Activated CD4-positive, alpha-beta T cell treated with anti-CD3 and anti-CD28 coated beads for 48 hours (primary cell): Measurements from ENCODE around the gene TBC1D4.
A peak's percentile ranks its signal among the peaks of the same experiment; 100 is the strongest.

Experiments
- DNase-seq: peaks from one replicate; pipeline ENCODE4 v3.0.0-alpha.2; 2020

TBC1D4 gene, protein sequence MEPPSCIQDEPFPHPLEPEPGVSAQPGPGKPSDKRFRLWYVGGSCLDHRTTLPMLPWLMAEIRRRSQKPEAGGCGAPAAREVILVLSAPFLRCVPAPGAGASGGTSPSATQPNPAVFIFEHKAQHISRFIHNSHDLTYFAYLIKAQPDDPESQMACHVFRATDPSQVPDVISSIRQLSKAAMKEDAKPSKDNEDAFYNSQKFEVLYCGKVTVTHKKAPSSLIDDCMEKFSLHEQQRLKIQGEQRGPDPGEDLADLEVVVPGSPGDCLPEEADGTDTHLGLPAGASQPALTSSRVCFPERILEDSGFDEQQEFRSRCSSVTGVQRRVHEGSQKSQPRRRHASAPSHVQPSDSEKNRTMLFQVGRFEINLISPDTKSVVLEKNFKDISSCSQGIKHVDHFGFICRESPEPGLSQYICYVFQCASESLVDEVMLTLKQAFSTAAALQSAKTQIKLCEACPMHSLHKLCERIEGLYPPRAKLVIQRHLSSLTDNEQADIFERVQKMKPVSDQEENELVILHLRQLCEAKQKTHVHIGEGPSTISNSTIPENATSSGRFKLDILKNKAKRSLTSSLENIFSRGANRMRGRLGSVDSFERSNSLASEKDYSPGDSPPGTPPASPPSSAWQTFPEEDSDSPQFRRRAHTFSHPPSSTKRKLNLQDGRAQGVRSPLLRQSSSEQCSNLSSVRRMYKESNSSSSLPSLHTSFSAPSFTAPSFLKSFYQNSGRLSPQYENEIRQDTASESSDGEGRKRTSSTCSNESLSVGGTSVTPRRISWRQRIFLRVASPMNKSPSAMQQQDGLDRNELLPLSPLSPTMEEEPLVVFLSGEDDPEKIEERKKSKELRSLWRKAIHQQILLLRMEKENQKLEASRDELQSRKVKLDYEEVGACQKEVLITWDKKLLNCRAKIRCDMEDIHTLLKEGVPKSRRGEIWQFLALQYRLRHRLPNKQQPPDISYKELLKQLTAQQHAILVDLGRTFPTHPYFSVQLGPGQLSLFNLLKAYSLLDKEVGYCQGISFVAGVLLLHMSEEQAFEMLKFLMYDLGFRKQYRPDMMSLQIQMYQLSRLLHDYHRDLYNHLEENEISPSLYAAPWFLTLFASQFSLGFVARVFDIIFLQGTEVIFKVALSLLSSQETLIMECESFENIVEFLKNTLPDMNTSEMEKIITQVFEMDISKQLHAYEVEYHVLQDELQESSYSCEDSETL (N-terminal part only)

DNA sequence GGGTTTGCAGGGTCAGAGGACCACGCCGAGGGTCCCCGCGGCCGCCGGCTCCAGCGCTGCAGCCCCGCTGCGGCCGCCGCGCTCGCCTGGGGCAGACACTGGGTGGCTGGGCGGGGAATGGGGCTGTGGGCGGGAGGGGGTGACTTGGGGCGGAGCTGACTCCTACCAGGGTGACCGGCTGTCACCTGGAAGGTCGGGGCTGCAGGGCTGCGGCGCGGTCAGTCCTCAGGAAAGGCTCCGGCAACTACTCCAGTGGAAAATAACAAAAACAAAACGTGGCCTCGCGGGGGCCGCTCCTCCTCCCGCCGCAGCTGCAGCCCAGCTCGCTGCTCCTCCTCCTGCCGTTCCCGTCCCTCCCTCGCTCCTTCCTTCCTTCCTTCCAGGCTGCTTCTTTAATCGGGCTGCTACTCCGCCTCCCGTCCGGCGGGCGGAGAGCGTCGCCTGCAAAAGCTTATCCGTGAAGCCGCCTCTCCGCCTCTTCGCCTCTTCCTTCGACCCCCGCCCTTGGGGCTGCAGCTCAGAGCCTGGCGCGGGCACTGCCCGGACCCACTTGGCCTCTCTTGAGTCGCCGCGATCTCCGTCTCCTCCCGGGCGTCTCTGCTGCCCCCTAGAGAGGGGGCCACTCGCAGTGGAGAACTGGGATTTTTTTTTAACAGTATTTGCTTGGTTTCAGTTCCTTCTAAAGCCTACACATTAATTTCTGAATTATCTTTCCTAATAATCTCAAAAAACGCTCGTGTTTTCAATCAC is at the start of gene TBC1D4:
TSS of gene TBC1D4 (minus strand) at position 100 of the 750 bp plus-strand sequence. CDS start 402 bp downstream, outside the sequence.
- peak; percentile 71 for DNase-seq

DNA sequence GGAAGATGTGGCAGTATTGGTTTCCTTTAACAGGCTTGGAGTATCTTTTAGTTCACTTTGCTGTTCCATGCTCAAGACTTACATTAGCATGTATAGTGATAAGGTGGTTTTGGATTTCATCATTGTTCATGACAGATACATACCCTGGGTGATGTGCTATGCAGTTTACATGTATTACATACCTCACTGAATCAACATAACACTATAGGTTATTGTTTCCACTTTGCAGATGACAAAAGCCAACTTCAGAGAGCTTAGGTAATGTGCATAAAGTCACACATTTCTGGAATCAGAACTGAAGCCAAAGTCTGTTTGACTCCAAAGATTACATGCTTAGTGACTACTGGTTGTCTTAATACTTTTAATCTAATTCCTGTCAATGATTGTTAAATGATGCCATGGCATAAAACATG is 48.6 kb upstream of the TBC1D4 start:
- no peak for DNase-seq

DNA sequence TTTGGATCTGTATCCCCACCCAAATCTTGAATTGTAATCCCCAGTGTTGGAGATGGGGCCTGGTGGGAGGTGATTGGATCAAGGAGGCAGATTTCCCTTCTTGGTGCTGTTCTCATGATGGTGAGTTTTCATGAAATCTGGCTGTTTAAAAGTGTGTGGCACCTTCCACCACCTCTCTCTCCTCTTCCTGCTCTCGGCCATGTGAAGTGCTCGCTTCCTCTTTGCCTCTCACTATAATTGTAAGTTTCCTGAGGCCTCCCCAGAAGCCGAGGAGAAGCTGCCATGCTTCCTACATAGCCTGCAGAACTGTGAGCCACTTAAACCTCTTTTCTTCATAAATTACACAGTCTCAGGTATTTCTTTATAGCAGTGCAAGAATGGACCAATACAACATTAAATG is 40.0 kb upstream of the TBC1D4 start:
- no peak for DNase-seq

DNA sequence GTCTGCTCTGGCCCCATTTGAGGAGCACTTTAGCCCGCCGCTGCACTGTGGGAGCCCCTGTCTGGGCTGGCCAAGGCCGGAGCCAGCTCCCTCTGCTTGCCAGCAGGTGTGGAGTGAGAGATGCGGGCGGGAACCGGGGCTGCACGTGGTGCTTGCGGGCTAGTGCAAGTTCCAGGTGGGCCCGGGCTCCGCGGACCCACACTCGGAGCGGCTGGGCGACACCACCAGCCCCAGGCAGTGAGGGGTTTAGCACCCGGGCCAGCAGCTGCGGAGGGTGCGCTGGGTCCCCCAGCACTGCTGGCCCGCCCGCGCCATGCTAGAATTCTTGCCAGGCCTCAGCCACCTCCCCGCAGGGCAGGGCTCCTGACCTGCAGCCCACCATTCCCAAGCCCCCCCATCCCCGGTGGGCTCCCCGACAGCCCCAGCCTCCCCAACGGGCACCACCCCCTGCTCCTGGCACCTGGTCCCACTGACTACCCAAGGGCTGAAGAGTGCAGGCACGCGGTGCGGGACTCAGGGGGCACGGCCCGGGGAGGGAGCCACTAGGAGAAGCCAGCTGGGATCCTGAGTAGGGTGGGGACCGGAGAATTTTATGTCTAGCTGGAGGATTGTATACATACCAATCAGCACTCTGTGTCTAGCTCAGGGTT is 36.6 kb upstream of the TBC1D4 start:
- no peak for DNase-seq

DNA sequence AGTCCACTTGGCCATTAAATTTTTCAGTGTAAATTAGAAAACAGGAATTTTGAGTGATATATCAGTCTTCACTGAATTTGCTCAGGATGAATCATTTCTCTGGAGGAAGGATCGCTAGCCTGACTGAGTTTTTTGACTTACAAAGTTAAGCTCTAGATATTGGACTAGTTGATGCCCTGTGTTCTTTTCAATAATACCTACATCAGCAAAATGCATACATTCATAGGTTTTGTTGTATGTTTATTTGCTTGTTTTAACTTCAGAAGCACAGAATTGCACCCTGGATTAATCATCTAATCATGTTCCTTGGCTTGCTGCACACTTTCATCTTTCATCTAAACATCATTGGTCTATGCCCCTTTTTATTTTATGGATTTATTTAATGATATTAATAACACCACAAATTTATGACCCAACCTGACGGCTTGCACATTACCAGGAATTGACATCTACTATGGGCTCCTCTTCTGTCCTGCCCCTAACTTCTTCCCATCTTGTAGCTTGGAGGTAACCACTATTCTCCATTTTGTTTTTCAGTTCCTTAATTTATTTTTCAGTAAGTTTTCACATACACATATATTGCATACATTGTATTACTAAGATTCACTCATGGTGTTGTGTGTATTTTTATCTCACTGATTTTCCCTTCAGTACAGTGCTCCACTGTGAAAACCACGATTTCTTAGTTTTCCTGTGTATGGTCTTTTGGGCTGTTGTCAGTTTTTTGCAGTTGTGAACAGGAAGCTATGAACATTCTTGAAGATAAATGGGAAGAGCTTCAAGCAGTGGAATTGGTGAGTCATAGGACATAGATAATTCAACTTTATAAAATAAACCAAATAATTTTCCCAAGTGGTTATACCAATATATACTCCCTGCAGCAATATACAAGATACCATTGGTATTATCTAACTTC is 32.4 kb upstream of the TBC1D4 start:
- no peak for DNase-seq

DNA sequence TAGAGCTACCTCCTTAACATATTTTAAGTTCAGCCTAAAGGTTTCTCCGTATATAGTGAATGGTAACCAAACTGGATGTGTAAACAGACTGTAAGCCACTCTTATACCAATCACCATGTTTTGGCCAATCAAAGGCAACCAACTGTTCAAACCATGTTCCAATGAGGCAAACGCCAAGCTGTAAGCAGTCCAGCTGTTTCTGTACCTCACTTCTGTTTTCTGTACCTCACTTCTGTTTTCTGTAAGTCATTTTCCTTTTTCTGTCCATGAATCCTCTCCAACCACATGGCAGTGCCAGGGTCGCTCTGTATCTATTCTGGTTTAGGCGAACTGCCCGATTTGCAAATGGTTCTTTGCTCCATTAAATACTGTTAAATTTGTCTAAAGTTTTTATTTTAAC is 31.3 kb upstream of the TBC1D4 start:
- DNase-seq, result no peak

DNA sequence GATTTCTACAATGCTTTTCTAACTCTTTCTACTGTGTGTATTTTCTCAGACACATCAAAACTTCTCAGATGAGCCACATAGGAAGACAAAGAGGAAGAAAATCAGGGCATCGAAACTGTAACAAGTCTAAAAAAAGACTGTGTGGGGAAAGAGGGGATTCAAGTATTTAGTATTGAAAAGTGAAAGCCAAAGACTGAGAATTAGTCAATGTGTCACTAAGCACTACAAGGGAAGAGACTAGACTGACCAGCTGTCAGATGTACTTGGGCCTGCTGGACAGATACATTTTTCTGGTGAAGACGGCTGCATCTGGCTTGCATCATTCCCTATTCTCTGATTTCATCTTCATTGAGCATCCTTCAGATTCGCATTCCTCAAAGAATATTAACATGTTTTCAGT is 30.3 kb upstream of the TBC1D4 start:
- no peak for DNase-seq

DNA sequence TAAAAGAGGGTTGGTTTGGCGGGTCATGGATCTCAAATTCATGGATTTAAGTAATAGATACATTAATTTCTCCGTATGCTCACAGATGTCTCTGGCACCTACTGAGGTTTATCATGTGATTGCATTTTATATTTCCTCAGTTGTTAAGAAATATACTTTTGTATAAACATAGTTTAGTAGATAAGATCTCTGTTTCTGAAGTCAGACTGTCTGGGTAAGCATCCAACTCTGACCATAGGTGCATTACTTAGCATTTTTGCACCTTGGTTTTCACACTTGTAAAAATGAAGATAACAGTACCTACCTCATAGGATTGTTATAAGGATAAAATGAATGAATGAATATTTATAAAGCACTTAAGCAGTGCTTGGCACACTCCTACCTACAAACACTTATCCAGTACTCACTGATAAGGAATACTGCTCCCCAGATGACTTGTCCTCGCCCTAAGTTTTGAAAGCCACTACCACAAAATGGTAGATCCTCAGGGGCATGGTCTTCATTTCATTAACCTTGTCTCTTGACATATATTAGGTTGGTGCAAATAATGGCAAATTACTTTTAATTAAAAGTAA is 29.2 kb upstream of the TBC1D4 start:
- DNase-seq, result no peak

DNA sequence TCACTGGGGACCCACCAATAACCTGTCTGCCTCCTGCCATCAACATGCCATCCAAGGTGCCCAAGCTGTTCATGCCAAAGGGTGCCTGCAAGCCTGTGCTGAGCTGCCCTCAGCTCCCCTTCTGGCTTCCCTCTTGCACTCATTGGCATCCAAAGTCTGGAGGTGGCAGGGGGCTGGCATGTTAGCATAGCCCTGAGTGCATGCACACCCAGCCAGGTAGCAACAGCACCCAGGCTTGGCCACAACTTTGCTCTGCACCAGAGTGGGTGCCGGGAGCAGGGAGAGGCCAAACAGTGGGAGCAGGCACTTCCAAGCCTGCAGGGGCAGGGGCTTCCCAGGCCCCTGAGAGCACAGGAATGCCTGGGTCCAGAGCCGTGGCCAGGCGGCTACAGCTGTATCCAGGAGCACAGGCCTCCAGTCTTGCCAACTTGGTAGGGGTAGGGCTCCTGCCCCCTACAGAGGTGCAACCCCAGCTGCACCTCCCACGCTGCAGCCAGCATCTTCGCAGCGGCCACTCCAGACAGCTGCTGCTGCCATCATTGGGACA is 26.1 kb upstream of the TBC1D4 start:
- DNase-seq, result no peak

DNA sequence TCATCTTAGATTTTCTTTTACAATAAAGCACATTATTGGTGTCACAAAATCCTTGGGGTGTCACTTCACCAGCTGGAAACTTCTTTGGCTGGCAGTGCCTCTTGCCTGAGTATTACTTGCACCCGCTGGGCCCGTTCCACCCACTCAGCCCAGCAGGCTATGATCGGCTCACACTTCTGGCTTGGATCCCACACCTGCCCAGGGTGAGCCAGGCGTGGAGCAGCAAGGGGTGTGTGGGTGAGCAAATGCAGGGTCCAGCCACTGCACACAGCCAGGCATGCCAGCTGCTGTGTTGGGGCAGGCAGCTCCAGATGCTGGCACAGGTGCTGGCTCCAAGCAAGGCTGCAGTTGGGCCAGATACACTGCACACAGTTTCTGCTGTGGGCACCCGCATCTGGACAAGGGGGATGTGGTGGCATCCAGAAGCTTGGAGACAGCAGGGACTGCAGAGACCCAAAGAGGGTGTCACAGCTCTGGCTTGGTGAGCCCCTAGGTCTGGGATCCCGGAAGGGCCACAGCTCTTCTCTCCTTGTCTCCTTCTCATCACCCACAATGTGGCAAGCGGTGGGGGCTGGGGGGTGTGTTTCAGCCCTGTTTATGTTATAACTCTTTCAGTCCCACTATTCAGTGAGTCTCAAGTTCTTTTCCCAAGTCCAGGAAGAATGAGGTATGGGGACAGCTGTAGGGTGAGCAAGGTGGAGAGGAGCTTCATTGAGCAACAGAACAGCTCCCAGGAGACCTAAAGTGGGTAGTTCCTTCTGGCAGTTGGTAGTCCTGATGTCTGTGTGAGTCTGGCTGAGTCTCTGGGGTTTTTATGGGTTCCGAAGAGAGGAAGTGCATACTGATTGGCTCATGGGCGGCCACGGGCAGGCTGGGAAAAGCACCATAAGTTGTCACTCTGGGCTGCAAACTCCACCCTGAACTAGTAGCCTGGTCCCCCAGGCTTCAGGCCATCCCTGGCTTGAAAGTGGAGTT is 25.3 kb upstream of the TBC1D4 start:
- DNase-seq, result no peak

DNA sequence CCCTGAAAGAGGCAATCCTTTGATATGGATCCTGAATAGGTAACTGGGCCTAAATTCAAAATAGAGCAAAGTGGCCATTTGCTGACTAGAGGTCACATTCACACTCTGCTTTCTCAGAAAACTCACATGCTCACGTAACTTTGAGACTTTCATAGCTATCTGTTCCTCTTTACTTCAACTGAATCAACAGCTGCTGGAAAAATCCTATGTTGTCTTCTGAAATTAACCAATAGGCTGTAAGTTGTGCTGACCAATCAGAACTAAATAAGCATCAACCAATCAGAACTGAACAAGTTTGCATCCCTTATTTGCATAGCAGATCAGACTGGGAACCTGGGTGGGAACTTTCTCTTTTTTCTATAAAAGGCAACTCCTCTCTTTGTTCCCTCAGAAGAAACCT is 24.0 kb upstream of the TBC1D4 start:
- no peak for DNase-seq

DNA sequence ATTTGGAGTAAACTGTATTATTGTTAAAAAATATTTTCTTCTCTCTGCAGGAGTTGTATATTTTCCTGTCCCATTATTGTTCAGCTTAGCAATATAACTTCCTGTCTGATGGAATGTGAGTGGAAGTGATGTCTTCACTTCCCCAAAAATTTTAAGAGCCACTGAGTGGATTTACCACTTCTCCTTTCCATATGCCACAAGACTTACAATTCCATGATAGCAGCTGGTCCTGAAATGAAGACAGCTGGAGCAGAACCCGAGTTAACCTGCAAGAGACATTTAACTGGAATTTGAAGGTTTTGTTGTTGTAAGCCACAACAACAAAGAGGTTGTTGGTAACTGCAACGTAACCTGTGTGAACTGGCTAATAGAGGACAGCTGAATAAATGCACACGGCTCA is 23.4 kb upstream of the TBC1D4 start:
- no peak for DNase-seq

DNA sequence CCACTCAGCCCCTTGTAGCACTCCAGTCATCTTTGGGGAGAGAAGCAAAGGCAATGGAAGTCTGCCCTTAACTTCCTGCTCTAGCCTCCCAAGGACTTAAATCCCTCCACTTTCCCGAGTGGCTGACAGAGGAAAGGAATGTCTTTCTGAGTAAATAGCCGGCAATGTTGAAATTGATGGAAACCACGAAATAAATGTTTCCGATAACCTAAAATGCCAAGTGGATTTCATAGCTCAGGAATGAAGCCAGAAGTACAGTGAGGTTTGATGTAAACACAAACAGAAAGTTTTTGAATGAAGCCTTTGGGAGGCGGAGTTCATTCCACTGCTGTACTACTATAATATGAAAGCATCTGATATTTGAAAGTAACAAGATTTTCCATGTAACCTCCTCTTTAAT is 14.0 kb upstream of the TBC1D4 start:
- DNase-seq, result no peak

DNA sequence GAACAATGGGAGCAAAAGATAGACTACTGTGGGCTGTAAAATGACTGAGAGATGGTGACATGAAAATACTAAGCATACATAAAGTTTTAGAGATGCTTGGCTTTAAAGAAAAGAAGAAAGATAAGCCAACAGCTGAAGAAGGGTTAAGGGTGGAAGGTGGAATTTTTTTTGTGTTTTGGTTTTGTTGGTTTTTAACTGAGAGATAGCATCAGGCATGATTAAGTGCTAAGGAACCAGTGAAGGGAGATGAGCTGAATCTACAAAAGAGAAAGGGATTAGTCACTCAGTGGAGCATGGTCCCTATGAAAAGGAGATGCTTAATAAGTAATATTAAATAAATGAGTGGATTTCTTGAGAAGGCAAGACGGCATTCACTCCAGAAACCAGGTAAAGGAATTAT is 12.5 kb upstream of the TBC1D4 start:
- no peak for DNase-seq

DNA sequence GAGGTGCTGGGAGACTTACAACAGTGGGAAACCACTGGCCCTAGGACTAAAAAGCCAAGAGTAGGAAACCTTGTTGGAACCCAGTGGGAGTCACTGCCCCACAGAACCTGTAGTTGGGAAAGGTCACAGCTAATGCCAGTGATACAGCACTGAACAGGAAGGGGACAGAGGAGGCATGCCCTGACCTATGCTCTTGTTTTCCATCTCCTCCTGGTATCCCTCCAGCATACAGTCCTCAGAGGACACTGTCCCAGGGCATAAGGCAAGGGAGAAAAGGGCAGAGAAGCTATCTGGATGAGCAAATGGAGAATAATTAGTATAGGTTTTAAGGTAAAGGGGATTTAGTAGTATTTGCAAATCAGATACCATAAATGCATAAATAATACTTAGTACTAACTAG is 11.2 kb upstream of the TBC1D4 start:
- no peak for DNase-seq

DNA sequence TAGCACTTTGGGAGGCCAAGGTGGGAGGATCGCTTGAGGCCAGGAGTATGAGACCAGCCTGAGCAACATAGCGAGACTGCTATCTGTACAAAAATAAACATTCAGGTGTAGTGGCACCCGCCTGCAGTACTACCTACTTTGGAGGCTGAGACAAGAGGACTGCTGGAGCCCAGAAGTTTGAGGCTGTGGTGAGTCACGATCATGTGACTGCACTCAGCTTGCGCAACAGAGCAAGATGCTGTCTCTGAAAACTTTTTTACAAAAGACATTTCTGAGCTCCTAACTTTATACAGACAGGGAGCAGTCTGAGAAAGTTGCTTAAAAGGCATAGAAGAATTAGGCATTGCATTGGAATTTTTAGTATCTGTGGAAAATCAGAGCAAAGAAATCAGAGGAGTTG is 10.4 kb upstream of the TBC1D4 start:
- DNase-seq, result no peak

DNA sequence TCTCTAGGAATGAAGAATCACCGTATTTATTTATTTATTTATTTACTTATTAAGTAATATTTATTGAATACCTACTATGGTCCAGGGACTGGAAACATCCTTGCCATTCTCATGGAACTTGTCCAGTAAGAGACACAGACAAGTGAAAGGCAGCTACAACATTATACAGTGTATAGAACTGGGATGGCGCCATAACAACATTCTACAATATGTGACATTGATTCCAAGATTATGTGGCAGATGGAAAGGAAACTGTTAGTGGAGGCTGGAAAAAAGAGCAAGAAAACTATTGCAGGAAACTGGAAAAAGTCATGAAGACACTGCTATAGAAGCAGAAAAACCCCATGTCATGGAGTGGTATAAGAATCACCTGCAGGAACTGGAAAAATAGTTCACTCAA is 9.4 kb upstream of the TBC1D4 start:
- no peak for DNase-seq

DNA sequence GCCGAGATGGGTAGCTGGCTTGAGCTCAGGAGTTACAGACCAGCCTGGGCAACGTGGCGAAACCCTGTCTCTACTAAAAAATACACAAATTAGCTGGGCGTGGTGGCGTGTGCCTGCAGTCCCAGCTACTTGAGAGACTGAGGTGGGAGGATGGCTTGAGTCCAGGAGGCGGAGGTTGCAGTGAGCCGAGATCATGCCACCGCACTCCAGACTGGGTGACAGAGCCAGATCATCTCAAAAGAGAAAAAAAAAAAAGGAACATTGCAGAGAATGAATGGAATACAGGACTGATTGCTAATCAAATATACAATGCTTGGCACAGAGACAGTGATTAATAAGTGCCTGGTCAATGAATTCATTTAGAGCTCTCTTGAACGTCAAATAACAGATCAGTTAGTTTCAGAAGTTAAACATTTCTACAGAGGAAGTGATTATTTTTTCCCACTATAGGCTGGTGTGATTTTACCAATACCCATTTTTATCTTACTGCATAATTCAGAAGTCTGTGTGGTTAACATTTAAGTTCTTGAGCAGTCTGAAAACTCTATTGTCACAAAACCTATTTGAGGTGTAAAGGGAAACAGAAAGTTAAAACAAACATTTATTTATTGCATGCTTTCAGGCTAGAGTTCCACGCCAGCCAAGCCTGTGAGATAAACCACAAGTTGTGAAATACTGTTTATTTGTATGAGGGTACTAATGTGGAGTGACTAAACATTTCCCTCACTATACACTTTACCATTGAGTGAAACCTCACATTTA is 7.7 kb upstream of the TBC1D4 start:
- DNase-seq, result no peak
